Ishikawa (cell line): ENCODE data around the gene C6orf89.

Experiments used
- CEBPB ChIP-seq: IDR thresholded peaks from 2 replicates; pipeline ENCODE4 v1.6.1; 2012
- CREB1 ChIP-seq: IDR thresholded peaks from 2 replicates; pipeline ENCODE4 v1.6.1; 2012; ENCODE audit warnings: low read depth
- EP300 ChIP-seq: IDR thresholded peaks from 2 replicates; pipeline ENCODE4 v1.6.1; 2012; ENCODE audit warnings: borderline replicate concordance
- NFIC ChIP-seq: IDR thresholded peaks from 2 replicates; pipeline ENCODE4 v1.6.1; 2012
- RAD21 ChIP-seq: IDR thresholded peaks from 2 replicates; pipeline ENCODE4 v1.6.1; 2012; ENCODE audit warnings: low read depth
- TAF1 ChIP-seq: IDR thresholded peaks from 2 replicates; pipeline ENCODE4 v1.6.1; 2012; ENCODE audit warnings: low read depth, mild to moderate bottlenecking
- TEAD4 ChIP-seq: IDR thresholded peaks from 2 replicates; pipeline ENCODE4 v1.6.1; 2012
- YY1 ChIP-seq: IDR thresholded peaks from 2 replicates; pipeline ENCODE4 v1.6.1; 2012; ENCODE audit warnings: low read depth
- ZBTB7A ChIP-seq: IDR thresholded peaks from 2 replicates; pipeline ENCODE4 v1.6.1; 2012; ENCODE audit warnings: low read depth
- TF ChIP-seq, protein P1 (sequence below): IDR thresholded peaks from 2 replicates; pipeline ENCODE4 v1.6.1; 2012
- TF ChIP-seq, protein P2 (sequence below): IDR thresholded peaks from 2 replicates; pipeline ENCODE4 v1.6.1; 2012; ENCODE audit warnings: low read depth, mild to moderate bottlenecking

- TF ChIP-seq NFIC = no peak
- TF ChIP-seq, protein P1, sequence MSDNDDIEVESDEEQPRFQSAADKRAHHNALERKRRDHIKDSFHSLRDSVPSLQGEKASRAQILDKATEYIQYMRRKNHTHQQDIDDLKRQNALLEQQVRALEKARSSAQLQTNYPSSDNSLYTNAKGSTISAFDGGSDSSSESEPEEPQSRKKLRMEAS = no peak
- no peak for TF ChIP-seq TAF1
- no peak for TF ChIP-seq CEBPB
- no peak for TF ChIP-seq YY1
- TF ChIP-seq, protein P2, sequence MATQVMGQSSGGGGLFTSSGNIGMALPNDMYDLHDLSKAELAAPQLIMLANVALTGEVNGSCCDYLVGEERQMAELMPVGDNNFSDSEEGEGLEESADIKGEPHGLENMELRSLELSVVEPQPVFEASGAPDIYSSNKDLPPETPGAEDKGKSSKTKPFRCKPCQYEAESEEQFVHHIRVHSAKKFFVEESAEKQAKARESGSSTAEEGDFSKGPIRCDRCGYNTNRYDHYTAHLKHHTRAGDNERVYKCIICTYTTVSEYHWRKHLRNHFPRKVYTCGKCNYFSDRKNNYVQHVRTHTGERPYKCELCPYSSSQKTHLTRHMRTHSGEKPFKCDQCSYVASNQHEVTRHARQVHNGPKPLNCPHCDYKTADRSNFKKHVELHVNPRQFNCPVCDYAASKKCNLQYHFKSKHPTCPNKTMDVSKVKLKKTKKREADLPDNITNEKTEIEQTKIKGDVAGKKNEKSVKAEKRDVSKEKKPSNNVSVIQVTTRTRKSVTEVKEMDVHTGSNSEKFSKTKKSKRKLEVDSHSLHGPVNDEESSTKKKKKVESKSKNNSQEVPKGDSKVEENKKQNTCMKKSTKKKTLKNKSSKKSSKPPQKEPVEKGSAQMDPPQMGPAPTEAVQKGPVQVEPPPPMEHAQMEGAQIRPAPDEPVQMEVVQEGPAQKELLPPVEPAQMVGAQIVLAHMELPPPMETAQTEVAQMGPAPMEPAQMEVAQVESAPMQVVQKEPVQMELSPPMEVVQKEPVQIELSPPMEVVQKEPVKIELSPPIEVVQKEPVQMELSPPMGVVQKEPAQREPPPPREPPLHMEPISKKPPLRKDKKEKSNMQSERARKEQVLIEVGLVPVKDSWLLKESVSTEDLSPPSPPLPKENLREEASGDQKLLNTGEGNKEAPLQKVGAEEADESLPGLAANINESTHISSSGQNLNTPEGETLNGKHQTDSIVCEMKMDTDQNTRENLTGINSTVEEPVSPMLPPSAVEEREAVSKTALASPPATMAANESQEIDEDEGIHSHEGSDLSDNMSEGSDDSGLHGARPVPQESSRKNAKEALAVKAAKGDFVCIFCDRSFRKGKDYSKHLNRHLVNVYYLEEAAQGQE = no peak
- no peak for TF ChIP-seq RAD21
- no peak for TF ChIP-seq ZBTB7A
- TF ChIP-seq TEAD4 = no peak
- no peak for TF ChIP-seq CREB1
- TF ChIP-seq EP300 = no peak
Observed at GRCh38 chr6:36836111-36837021, 49.4 kb upstream of the C6orf89 start.
